PFSK-1 (cell line): Measurements from ENCODE around the gene BCOR.

Experiments
- FOXP2 ChIP-seq: optimal IDR thresholded peaks from 2 replicates; pipeline ENCODE3; 2011; ENCODE audit warnings: borderline replicate concordance, control low read depth, inconsistent platforms; ENCODE audit not compliant: insufficient read depth; ENCODE audit errors: extremely low read length, extremely low read depth
- POLR2AphosphoS5 ChIP-seq: IDR thresholded peaks from 2 replicates; pipeline ENCODE4 v1.6.1; 2012; ENCODE audit warnings: low read depth, mild to moderate bottlenecking, control low read depth, low read length, moderate library complexity
- REST ChIP-seq, 2 experiments: IDR thresholded peaks; 2 replicates each; pipeline versions ENCODE4 v1.6.1 to v1.8.0; 2011 to 2012; ENCODE audit warnings: low read depth in 2 of 2, low read length in 2 of 2, control low read depth in 1 of 2, inconsistent platforms in 1 of 2, mild to moderate bottlenecking in 1 of 2, moderate library complexity in 1 of 2; ENCODE audit not compliant: insufficient read depth in 1 of 2
- SIN3A ChIP-seq: IDR thresholded peaks from 2 replicates; pipeline ENCODE4 v1.6.1; 2012; ENCODE audit warnings: mild to moderate bottlenecking, low read length, moderate library complexity, borderline replicate concordance; ENCODE audit not compliant: insufficient read depth
- TAF1 ChIP-seq: IDR thresholded peaks from 2 replicates; pipeline ENCODE4 v1.6.1; 2012; ENCODE audit warnings: low read length, control low read depth, borderline replicate concordance; ENCODE audit not compliant: insufficient read depth

- TF ChIP-seq SIN3A (no peak), POLR2AphosphoS5 (no peak), TAF1 (no peak), REST (IDR thresholded peaks at IDR 0.05; ENCODE audit: insufficient read depth in 1 of 2, low read depth in 2 of 2, low read length in 2 of 2) (no peak), FOXP2 (no peak)
Observed at GRCh38 chrX:40068048-40068447, 29.7 kb downstream of the BCOR start.
